ENCODE measurements around the gene MFSD6.
"Not testable (repeated sequence)": the region's sequence is repeated elsewhere in the genome, so short reads cannot be mapped to it uniquely, and the experiment has no call there.

MFSD6 gene

GRCh38 chr2:190468354-190468753 is 60.2 kb downstream of the MFSD6 start:
- not testable (repeated sequence) for DNase-seq

- DNase-seq = no peak
These were observed 60.8 kb downstream of the MFSD6 start for GRCh38 chr2:190468814-190469569.

DNA sequence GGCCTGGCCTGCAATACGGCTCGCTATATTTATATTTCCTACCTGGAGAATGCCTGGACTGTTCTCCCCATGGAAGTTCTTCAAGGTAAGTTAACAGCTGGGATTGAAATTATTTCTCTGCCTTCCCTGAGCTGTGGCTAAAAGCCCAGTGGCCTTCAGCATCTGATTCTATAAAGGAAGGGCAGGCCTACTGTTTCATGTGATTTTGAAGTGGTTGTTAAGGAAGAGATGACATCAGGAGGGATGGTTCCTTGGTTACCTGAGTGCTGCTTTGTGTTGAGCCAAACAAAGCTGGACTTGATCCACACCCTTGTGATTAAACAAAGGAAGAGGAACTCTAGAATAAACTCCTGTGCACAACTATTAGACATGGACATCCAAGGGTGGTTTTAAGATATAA is 61.6 kb downstream of the MFSD6 start:
- peak; percentile 33 for DNase-seq

DNA sequence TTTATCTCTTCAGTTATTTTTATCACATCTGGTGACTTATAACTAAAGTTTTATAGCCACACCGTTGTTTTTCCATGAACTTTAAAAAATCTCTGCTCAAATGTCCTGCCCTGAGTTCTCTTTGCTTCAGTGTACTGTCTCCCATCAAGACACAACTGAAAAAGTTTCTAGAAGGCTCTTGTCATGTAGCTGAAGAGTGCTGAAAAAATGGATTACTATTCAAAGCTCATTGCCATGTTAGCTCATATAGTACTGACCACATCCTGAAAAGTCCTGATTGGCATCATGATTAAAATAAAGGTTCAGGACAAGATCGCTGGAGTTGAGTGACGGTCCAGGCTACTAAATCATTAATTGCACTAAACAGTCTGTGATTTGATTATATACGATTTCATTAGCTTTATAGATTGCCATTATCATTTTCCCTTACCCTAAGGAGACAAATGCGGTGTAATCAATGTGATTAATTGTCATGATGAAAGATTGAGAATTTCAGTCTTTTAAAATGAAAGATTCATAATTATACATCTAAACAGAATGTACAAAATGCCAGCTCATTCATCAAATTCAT is 62.2 kb downstream of the MFSD6 start:
- DNase-seq = no peak

DNA sequence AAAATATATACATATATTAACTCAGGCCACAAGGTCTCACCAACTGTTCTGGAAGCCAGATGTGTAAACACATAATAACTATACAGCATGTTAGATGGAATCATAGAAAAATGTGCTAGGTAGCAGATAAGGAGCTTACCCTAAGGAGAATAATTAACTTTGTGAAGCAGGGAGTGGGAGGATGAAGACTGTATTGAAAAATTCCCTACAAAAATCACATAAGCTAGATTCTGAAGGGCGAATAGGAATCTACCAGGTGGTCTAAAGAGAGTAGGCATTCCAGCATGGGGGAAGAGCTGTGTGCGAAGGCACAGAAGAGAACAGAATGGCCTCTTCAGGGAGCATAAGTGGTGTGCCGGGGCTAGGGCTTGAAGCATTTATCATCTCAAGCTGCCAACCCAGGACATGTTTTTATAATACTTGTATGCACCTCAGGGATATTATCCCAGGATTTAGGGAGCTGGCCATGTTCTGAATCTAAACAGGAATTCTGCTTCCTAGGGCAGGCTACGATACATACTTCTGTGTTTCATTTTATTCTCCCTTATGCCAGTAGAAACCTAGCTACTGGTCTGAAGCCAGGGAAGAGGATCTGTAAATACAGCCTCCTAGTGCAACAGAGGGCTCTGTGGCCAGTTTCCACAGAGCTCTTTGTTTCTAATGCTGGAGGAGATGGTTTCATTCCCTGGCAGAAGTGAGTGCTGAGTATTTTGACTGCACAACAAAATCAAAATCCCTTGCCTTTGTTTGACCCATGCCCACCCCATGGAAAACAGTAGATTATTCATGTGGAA is 69.7 kb downstream of the MFSD6 start:
- no peak for DNase-seq

DNA sequence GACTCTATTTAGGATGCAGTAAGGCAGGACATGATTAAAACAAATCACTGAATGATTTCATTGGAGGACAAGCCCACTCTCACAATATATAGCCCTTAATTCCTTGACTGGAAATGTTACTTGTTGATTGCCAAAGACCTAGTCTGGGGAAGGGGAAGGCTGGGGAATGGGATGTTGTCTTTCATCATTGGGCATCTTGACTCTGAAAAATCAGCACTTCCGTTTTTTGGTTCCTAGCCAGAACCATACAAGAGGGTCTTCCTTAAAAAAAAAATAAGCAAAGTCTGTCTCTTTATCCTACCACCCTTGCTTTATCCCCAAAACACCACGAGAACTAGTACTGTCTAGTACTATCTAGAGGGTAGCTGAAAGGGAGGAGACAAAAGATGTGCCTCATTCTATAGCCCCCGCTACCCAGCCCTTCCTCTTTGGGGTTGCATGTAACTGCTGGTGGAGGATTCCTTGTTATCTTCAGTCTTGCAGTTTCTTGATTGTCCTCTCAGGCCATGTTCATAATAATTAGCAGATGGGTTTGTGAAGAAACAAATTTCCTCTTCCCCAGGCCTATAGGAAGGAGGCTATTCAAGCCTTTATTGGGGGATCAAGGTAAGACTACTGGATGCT is 70.5 kb downstream of the MFSD6 start:
- DNase-seq = no peak

GRCh38 chr2:190481339-190481738 is 73.2 kb downstream of the MFSD6 start:
- DNase-seq = no peak

GRCh38 chr2:190482451-190482850 is 74.3 kb downstream of the MFSD6 start:
- DNase-seq = no peak

DNA sequence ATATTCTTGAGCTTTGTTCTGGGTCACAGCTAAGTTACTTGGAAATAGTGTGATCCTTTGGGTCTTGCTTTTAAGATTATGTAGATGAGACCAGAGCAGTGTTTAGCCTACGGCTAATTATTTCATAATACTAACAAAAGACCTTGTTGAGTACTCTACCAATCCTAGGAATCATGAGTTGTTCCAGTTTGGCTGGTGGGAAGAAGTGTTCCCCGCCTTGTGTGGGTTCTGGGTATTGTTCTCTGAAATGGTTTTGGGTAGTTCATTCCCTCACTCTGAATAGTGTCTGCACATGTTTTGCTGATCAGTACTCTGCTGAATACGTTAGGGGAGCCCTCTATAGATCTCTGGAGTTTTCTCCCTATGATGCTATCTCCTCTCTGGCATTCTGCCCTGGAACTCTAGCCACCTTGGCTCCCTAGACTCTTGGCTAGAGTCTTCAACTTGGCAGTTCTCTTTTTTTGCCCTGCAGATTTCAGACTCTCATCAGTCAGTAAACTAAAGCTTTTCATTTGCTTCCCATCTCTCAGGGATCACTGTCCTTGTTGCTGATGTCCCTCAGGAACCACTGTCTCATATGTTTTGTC is 78.0 kb downstream of the MFSD6 start:
- DNase-seq = no peak

- DNase-seq = no peak
These were observed 80.5 kb downstream of the MFSD6 start for GRCh38 chr2:190488516-190489233.

- DNase-seq = no peak
These were observed 81.3 kb downstream of the MFSD6 start for GRCh38 chr2:190489475-190489874.

DNA sequence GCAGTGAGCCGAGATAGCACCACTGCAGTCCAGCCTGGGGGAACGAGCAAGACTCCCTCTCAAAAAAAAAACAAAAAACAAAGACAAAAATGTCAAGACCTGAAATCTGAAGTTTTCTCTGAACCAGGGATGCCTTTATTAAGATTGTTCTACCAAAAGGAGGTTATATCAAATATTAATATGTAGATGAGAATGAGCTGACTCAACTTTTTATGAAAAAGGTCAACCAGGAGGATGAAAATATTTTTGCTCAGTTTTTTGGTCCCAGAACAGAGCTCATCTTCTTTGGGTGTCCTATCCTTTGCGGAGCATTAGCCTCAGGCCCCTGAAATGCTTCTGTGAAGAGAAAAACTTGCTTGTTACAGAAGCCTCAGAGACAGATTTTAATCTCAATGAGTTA is 82.3 kb downstream of the MFSD6 start:
- DNase-seq = no peak

- no peak for DNase-seq
These were observed 84.9 kb downstream of the MFSD6 start for GRCh38 chr2:190493095-190493494.

DNA sequence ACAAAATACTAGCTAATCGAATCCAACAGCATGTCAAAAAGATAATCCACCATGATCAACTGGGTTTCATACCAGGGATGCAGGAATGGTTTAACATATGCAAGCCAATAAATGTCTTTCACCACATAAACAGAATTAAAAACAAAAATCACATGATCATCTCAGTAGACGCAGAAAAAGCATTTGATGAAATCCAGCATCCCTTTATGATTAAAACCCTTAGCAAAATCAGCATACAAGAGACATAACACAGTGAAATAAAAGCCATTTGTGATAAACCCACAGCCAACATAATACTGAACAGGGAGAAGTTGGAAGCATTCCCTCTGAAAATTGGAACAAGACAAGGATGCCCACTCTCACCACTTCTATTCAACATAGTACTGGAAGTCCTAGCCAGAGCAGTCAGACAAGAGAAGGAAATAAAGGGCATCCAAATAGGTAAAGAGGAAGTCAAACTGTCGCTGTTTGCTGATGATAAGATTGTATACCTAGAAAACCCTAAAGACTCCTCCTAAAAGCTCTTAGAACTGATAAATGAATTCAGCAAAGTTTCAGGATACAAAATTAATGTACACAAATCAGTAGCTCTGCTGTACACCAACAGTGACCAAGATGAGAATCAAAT is 86.6 kb downstream of the MFSD6 start:
- DNase-seq = not testable (repeated sequence)

- no peak for DNase-seq
These were observed 89.3 kb downstream of the MFSD6 start for GRCh38 chr2:190497428-190497827.

- DNase-seq = no peak
These were observed 91.1 kb downstream of the MFSD6 start for GRCh38 chr2:190499273-190499672.

GRCh38 chr2:190500054-190500502 is 91.9 kb downstream of the MFSD6 start:
- DNase-seq = no peak

DNA sequence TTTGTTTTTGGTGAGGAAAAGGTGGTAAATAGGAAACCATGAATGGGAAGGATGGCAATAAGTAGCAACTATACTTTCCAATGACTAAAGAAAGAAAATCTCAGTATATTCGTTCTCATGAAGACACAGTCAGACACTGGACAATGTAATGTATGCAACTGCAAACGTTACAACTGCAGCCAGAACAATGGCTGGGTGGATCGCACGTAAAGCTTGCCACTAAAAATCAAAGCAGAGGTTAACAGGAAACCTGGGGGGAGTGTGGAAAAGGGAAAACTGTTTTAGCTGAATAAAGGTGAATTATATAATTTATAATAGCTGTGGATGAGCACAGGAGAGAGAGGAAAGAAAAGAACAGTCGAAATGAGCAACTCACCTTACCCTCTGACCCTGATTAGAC is 93.1 kb downstream of the MFSD6 start:
- DNase-seq = no peak

DNA sequence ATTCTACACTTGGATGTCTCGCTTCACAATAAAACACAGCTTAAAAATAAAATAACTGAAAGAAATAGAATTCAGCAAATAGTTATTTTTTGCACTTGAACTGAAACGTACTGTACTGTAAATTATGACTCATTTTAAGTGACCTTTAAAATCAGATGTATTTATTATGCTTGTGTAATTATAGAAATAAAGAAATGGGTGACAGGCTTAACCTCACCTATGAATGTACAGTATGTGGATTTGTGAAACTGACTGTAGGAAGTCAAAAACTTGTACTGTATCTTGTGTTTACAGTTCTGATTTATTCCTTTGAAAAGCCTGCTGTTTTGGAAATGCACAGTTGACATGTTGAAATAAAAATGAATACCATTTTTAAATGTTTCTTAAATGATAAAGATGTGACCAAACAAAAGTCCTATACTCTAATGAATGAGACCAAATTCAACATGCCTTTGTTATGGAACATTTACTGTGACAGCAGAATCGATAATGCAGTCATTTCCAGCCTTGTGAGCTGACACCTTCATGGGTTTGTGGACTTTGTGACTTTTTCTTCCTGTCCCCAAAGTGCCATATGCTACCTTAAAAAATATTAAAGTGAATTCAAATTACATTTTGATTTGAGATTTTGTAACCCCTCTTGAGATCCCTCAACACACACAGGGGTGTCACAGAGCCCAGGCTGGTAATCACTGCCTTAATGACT is 93.7 kb downstream of the MFSD6 start:
- no peak for DNase-seq

- DNase-seq = no peak
These were observed 94.9 kb downstream of the MFSD6 start for GRCh38 chr2:190503088-190503487.

- no peak for DNase-seq
These were observed 96.8 kb downstream of the MFSD6 start for GRCh38 chr2:190504912-190505311.
